HepG2 (cell line): ENCODE results near the gene GNAI2.

Experiments used
- EZH2 ChIP-seq: conservative IDR thresholded peaks from 2 replicates; pipeline ENCODE4 v1.6.1; 2012; ENCODE audit warnings: mild to moderate bottlenecking, low read depth, low read length, moderate library complexity
- HDAC6 ChIP-seq: fragments of 200-600 bp; sonication (generic); IDR thresholded peaks from 2 replicates; pipeline ENCODE4 v1.7.0; 2017; ENCODE audit warnings: mild to moderate bottlenecking, antibody characterized with exemption, low read length, low read depth
- JUND ChIP-seq: sonication (generic); formaldehyde crosslinking; IDR thresholded peaks from 2 replicates; pipeline ENCODE4 v1.8.0; 2022; ENCODE audit warnings: mild to moderate bottlenecking, missing genetic modification reagents
- POLR2A ChIP-seq, 2 experiments: IDR thresholded peaks; 2 replicates each; pipeline ENCODE4 v1.6.1; 2011; ENCODE audit warnings: low read depth in 2 of 2, low read length in 2 of 2, mild to moderate bottlenecking in 1 of 2, moderate library complexity in 1 of 2; ENCODE audit not compliant: insufficient read depth in 1 of 2
- TAF15 ChIP-seq: fragments of 200-400 bp; formaldehyde crosslinking; IDR thresholded peaks from one replicate; pipeline ENCODE4 v1.6.1; 2018; ENCODE audit warnings: mild to moderate bottlenecking, low read depth, low read length; ENCODE audit not compliant: poor library complexity, severe bottlenecking
- ZFP36 ChIP-seq: fragments of 150-350 bp; IDR thresholded peaks from 2 replicates; pipeline ENCODE4 v1.6.1; 2018; ENCODE audit warnings: borderline replicate concordance, low read length, low read depth; ENCODE audit not compliant: partially characterized antibody
- ZNF605 ChIP-seq: sonication (generic); formaldehyde crosslinking; IDR thresholded peaks from 2 replicates; pipeline ENCODE4 v1.8.0; 2022; ENCODE audit warnings: mild to moderate bottlenecking, missing genetic modification reagents
- TF ChIP-seq, protein P1 (sequence below): sonication (generic); formaldehyde crosslinking; IDR thresholded peaks from 2 replicates; pipeline ENCODE4 v1.4.0; 2020; ENCODE audit warnings: missing genetic modification reagents
- TF ChIP-seq, protein P2 (sequence below): sonication (generic); formaldehyde crosslinking; IDR thresholded peaks from 2 replicates; pipeline ENCODE4; 2020; ENCODE audit warnings: missing genetic modification reagents, mild to moderate bottlenecking, borderline replicate concordance
- TF ChIP-seq, protein P3 (sequence below): sonication (generic); formaldehyde crosslinking; IDR thresholded peaks from 2 replicates; pipeline ENCODE4 v1.5.0; 2020; ENCODE audit warnings: mild to moderate bottlenecking, missing genetic modification reagents, moderate library complexity

DNA sequence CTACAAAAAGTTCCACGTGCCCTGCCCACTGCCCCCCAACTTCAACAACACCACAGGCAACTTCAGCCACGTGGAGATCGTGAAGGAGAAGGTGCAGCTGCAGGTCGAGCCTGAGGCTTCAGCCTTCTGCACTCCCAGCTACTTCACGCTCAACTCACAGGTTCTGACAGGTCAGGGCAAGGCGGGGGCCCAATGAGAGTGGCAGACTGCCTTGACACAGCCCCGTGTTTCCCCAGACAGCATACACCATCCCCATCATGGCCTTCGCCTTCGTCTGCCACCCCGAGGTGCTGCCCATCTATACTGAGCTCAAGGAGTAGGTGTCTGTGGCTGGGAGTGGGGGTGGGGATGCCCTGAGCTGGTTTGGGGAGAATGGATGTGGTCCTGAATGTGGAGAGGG is 18.3 kb upstream of the GNAI2 start:
- TF ChIP-seq, protein P1, sequence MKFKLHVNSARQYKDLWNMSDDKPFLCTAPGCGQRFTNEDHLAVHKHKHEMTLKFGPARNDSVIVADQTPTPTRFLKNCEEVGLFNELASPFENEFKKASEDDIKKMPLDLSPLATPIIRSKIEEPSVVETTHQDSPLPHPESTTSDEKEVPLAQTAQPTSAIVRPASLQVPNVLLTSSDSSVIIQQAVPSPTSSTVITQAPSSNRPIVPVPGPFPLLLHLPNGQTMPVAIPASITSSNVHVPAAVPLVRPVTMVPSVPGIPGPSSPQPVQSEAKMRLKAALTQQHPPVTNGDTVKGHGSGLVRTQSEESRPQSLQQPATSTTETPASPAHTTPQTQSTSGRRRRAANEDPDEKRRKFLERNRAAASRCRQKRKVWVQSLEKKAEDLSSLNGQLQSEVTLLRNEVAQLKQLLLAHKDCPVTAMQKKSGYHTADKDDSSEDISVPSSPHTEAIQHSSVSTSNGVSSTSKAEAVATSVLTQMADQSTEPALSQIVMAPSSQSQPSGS (CRISPR knock-in tag): no peak
- TF ChIP-seq JUND (no peak), EZH2 (no peak), HDAC6 (no peak), POLR2A (IDR thresholded peaks at IDR 0.05; ENCODE audit: insufficient read depth in 1 of 2, low read depth in 2 of 2, low read length in 2 of 2) (no peak), ZNF605 (CRISPR knock-in tag) (no peak), TAF15 (no peak), ZFP36 (no peak)
- TF ChIP-seq, protein P2, sequence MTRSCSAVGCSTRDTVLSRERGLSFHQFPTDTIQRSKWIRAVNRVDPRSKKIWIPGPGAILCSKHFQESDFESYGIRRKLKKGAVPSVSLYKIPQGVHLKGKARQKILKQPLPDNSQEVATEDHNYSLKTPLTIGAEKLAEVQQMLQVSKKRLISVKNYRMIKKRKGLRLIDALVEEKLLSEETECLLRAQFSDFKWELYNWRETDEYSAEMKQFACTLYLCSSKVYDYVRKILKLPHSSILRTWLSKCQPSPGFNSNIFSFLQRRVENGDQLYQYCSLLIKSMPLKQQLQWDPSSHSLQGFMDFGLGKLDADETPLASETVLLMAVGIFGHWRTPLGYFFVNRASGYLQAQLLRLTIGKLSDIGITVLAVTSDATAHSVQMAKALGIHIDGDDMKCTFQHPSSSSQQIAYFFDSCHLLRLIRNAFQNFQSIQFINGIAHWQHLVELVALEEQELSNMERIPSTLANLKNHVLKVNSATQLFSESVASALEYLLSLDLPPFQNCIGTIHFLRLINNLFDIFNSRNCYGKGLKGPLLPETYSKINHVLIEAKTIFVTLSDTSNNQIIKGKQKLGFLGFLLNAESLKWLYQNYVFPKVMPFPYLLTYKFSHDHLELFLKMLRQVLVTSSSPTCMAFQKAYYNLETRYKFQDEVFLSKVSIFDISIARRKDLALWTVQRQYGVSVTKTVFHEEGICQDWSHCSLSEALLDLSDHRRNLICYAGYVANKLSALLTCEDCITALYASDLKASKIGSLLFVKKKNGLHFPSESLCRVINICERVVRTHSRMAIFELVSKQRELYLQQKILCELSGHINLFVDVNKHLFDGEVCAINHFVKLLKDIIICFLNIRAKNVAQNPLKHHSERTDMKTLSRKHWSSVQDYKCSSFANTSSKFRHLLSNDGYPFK (CRISPR knock-in tag): no peak
- TF ChIP-seq, protein P3, sequence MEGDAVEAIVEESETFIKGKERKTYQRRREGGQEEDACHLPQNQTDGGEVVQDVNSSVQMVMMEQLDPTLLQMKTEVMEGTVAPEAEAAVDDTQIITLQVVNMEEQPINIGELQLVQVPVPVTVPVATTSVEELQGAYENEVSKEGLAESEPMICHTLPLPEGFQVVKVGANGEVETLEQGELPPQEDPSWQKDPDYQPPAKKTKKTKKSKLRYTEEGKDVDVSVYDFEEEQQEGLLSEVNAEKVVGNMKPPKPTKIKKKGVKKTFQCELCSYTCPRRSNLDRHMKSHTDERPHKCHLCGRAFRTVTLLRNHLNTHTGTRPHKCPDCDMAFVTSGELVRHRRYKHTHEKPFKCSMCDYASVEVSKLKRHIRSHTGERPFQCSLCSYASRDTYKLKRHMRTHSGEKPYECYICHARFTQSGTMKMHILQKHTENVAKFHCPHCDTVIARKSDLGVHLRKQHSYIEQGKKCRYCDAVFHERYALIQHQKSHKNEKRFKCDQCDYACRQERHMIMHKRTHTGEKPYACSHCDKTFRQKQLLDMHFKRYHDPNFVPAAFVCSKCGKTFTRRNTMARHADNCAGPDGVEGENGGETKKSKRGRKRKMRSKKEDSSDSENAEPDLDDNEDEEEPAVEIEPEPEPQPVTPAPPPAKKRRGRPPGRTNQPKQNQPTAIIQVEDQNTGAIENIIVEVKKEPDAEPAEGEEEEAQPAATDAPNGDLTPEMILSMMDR (CRISPR knock-in tag): no peak
